ENCODE results near the gene CTSA. TPM values are rescaled to one million over a fixed set of nuclear protein-coding genes. Genes with fewer than 3 reads are reported as not detected.

Gene CTSA
- total and polyA plus RNA-seq, 12 donors = 306 to 854 (median 549) TPM

DNA sequence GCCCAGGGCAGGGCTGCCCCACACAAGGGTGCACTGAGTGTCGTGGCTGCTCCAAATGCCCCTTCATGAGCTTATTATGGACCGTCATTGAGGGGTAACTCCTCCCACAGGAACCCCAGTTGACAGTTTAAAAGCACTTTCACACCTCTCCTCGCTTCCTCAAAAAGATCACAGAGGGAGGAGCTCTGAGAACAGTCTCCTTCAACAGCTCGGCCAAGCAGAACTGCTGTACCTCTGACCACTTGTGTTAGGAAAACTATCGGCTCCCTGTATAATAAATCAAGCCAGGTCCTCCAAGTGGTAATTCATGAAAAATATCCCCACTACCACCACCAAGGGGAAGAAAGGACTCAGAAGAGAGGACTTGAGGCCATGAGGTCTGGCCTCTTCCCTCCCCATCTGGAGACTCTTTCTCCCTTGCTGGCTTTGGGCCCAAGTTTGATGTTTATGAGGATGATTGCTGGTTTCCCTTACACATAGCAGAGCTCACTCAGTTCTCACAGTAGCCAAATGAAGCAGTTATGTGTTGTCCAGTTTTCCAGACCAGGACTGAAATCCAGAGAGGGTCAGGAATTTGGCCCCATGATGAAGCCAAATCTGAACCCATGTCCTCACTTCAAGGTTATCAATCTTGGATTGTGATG lies 48.8 kb upstream of the CTSA start:
- TF ChIP-seq, protein P1, sequence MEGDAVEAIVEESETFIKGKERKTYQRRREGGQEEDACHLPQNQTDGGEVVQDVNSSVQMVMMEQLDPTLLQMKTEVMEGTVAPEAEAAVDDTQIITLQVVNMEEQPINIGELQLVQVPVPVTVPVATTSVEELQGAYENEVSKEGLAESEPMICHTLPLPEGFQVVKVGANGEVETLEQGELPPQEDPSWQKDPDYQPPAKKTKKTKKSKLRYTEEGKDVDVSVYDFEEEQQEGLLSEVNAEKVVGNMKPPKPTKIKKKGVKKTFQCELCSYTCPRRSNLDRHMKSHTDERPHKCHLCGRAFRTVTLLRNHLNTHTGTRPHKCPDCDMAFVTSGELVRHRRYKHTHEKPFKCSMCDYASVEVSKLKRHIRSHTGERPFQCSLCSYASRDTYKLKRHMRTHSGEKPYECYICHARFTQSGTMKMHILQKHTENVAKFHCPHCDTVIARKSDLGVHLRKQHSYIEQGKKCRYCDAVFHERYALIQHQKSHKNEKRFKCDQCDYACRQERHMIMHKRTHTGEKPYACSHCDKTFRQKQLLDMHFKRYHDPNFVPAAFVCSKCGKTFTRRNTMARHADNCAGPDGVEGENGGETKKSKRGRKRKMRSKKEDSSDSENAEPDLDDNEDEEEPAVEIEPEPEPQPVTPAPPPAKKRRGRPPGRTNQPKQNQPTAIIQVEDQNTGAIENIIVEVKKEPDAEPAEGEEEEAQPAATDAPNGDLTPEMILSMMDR (IDR thresholded peaks at IDR 0.05) = peak in 1 of 6 experiments; percentile 12
- peak in 1 of 2 donors; percentile 12 for TF ChIP-seq POLR2A (IDR thresholded peaks at IDR 0.05)
- WGBS, 4 donors = 18 to 36% (median 23%) methylated on average over 2 to 5 of the region's 5 CpGs
- Histone ChIP-seq H3K9me3 (replicated peaks in 1 of 3) (no peaks in the 10 kb centered on the region), H3K36me3 (replicated peaks in 1 of 2) (peaks cover 0 to 83% of the 10 kb centered on the region in 2 donors), H3K27ac (peak overlapping the region in 3 of 5 donors; percentile 47 to 71 (median 63)), H3K4me1 (replicated peaks in 1 of 2) (peaks cover 12 to 36% of the 10 kb centered on the region in 2 donors), H3K4me3 (no peak overlapping the region), H3K27me3 (no peaks in the 10 kb centered on the region)
- intact Hi-C loops (cut with DNase I) = no loop called here
- peak in 4 of 7 donors; percentile 41 to 62 (median 57) for DNase-seq

DNA sequence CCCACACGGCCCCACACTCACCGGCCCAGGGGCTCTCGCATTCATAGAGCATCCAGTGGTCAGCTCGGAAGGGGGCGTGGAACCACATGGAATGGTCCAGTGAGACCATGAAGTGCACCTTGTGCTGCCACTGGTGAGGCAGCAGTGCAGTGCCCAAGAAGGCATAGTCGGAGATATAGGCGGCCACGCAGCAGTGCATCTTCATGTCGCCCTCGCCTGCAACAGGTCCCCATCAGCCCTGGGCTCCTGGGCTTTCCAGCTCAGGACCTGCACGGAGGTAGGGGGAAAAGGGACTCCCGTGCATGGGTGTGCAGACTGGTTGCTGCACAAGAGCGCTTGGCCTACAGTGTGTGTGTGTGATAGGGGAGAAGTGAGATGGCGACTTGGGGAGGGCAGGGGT lies 47.6 kb upstream of the CTSA start:
- H3K4me3 ChIP-seq = no peak overlapping the region
- peaks cover 12 to 34% of the 10 kb centered on the region in 2 donors for H3K4me1 ChIP-seq (replicated peaks in 1 of 2)
- DNase-seq = no peak
- H3K27me3 ChIP-seq = no peaks in the 10 kb centered on the region
- WGBS, 4 donors = 83 to 87% (median 85%) methylated on average over 3 to 14 of the region's 14 CpGs
- no peak for TF ChIP-seq POLR2A (IDR thresholded peaks at IDR 0.05)
- TF ChIP-seq, protein P1 (IDR thresholded peaks at IDR 0.05) = no peak
- H3K36me3 ChIP-seq (replicated peaks in 1 of 2) = peaks cover 0 to 87% of the 10 kb centered on the region in 2 donors
- H3K27ac ChIP-seq = peak overlapping the region in 3 of 5 donors; percentile 47 to 71 (median 63)
- H3K9me3 ChIP-seq (replicated peaks in 1 of 3) = no peaks in the 10 kb centered on the region
- intact Hi-C loops (cut with DNase I) = no loop called here

DNA sequence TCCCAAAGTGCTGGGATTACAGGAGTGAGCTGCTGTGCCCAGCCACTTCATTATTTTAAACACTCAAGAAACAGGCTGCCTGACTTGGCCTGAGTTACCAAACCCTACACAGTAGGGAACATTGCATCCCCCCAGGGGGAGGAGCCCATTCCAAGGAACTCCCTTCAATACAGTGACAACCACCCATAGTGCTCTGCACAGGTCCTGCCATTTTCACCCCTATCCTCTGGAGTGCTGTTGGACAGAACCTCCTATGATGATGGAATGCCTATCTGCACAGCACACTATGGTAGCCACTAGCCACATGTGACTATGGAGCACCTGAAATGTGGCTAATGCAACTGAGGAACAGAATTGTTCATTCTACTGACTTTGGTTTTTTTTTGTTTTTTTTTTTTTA lies 45.7 kb upstream of the CTSA start:
- Histone ChIP-seq H3K4me3 (no peak overlapping the region), H3K27me3 (no peaks in the 10 kb centered on the region), H3K36me3 (replicated peaks in 1 of 2) (peaks cover 0 to 78% of the 10 kb centered on the region in 2 donors), H3K27ac (peak overlapping the region in 3 of 5 donors; percentile 36 to 45 (median 45)), H3K9me3 (replicated peaks in 1 of 3) (no peaks in the 10 kb centered on the region), H3K4me1 (replicated peaks in 1 of 2) (peaks cover 18 to 41% of the 10 kb centered on the region in 2 donors)
- DNase-seq = no peak
- intact Hi-C loops (cut with DNase I) = no loop called here
- no peak for TF ChIP-seq POLR2A (IDR thresholded peaks at IDR 0.05)
- TF ChIP-seq, protein P1 (IDR thresholded peaks at IDR 0.05) = no peak

DNA sequence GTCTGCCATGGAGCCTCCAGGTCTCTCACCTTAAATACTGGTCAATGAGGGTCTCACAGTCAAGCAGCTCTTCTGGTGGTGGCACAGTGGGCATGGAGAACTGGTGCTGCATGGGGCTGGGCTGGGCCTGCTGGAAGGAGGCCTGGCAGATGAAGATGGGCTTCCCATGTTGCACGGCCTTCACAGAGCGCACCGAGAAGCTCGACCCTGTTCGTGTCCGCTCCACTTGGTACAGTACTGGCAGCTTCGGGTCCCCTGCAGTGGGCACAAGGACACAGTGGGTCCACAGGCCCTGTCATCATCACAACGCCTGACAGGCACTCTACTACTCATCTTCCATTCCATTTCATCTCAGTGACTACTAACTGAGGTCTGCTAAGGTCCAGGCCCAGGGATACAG lies 42.7 kb upstream of the CTSA start:
- intact Hi-C loops (cut with DNase I) = no loop called here
- 86 to 91% (median 89%) methylated on average over 8 of the region's 8 CpGs for WGBS, 4 donors
- peaks cover 0 to 57% of the 10 kb centered on the region in 2 donors for H3K36me3 ChIP-seq (replicated peaks in 1 of 2)

More for the DNA sequence above, 42.7 kb upstream of the CTSA start:
- H3K9me3 ChIP-seq (replicated peaks in 1 of 3) = no peaks in the 10 kb centered on the region
- peak overlapping the region in 2 of 5 donors; percentile 62 to 70 for H3K27ac ChIP-seq
- peaks cover 14 to 33% of the 10 kb centered on the region in 2 donors for H3K4me1 ChIP-seq (replicated peaks in 1 of 2)
- TF ChIP-seq, protein P1 (IDR thresholded peaks at IDR 0.05) = no peak
- TF ChIP-seq POLR2A (IDR thresholded peaks at IDR 0.05) = no peak
- no peaks in the 10 kb centered on the region for H3K27me3 ChIP-seq
- no peak overlapping the region for H3K4me3 ChIP-seq
- peak in 1 of 7 donors; percentile 23 for DNase-seq
